ENCODE measurements around the gene TAF15. TPM values are rescaled to one million over a fixed set of nuclear protein-coding genes. Genes with fewer than 3 reads are reported as not detected.

The TAF15 gene
- total RNA-seq, 2 experiments from 2014 or later: 309 to 319 TPM

- ATAC-seq (peak; percentile 85), DNase-seq (peak; percentile 73)
- H3K4me3 Mint-ChIP-seq: no peak overlapping the region
- H3K27ac Mint-ChIP-seq: peak overlapping the region; percentile 40
- peaks cover 12% of the 10 kb centered on the region for H3K4me1 Mint-ChIP-seq (ENCODE audit: low read depth)
- no peaks in the 10 kb centered on the region for H3K9me3 Mint-ChIP-seq
- H3K27me3 Mint-ChIP-seq: no peaks in the 10 kb centered on the region
- peak; percentile 88 for TF ChIP-seq CTCF (IDR thresholded peaks at IDR 0.05)
- peaks cover 44% of the 10 kb centered on the region for H3K36me3 Mint-ChIP-seq (ENCODE audit: low read depth)
- ChIA-PET POLR2A (interaction anchor here (0.7 to 1.2 kb wide), 5 partner anchors 10 to 62 kb away, joined by 3 read pairs; no protein-coding TSS in a partner anchor), CTCF (interaction anchor here (0.6 to 4.5 kb wide), 43 partner anchors 8 to 611 kb away, joined by 3 to 23 read pairs (median 5); partner anchors contain the start of genes CCL16, LYZL6 and RDM1)
- intact Hi-C loops (cut with micrococcal nuclease): no loop called here
These were observed 40.4 kb downstream of the TAF15 start for GRCh38 chr17:35849469-35850348.

DNA sequence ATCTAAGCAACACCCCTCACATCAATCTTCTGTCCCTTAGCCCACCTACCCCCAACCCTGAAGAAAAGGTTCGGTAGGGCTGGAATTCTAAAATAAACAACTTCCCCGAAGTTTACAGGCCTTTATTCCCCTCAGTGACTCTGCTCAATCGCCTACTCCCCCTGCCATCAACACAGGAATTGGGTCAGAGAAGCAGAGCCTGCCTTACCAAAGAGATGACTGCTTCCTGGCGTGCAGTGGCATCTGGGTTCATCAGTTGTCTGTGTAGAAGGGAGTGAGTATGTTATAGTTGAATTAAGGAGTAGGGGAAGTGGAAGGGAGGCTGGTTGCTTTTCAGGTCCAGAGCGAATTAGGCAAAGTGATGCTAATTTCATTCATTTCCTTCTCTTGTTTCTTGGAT, 46.7 kb downstream of the TAF15 start:
- Mint-ChIP-seq H3K4me3 (no peak overlapping the region), H3K36me3 (ENCODE audit: low read depth) (peaks cover 16% of the 10 kb centered on the region), H3K27ac (no peak overlapping the region)

GRCh38 chr17:35856603-35857002, 47.3 kb downstream of the TAF15 start:
- H3K36me3 Mint-ChIP-seq (ENCODE audit: low read depth): peaks cover 12% of the 10 kb centered on the region
- DNase-seq (no peak), ATAC-seq (no peak)
- H3K4me3 Mint-ChIP-seq: no peak overlapping the region
- peak overlapping the region; percentile 12 for H3K27ac Mint-ChIP-seq
- H3K4me1 Mint-ChIP-seq (ENCODE audit: low read depth): peaks cover 10% of the 10 kb centered on the region
- CTCF ChIA-PET: interaction anchor here (0.7 to 1.3 kb wide), 5 partner anchors 9 to 292 kb away, joined by 3 to 4 read pairs (median 3); no protein-coding TSS in a partner anchor
- intact Hi-C loops (cut with micrococcal nuclease): no loop called here
- POLR2A ChIA-PET: interaction anchor here (0.7 to 1.2 kb wide), 4 partner anchors 9 to 47 kb away, joined by 3 to 5 read pairs (median 3); no protein-coding TSS in a partner anchor
- no peaks in the 10 kb centered on the region for H3K9me3 Mint-ChIP-seq
- no peaks in the 10 kb centered on the region for H3K27me3 Mint-ChIP-seq
- no peak for TF ChIP-seq CTCF (IDR thresholded peaks at IDR 0.05)

More for the DNA sequence above, 46.7 kb downstream of the TAF15 start:
- TF ChIP-seq CTCF (IDR thresholded peaks at IDR 0.05): no peak
- ATAC-seq (no peak), DNase-seq (no peak)
- intact Hi-C loops (cut with micrococcal nuclease): no loop called here
- Mint-ChIP-seq H3K9me3 (no peaks in the 10 kb centered on the region), H3K4me1 (ENCODE audit: low read depth) (peaks cover 10% of the 10 kb centered on the region), H3K27me3 (no peaks in the 10 kb centered on the region)
- POLR2A ChIA-PET: interaction anchor here (1.1 kb wide), 1 partner anchor 46 kb away, joined by 3 read pairs; no protein-coding TSS in a partner anchor
- CTCF ChIA-PET: interaction anchor here (0.7 to 1.0 kb wide), 4 partner anchors 8 to 293 kb away, joined by 3 to 4 read pairs (median 4); no protein-coding TSS in a partner anchor

GRCh38 chr17:35864853-35865252, 55.6 kb downstream of the TAF15 start:
- ChIA-PET POLR2A (interaction anchor here (0.6 to 1.4 kb wide), 4 partner anchors 11 to 690 kb away, joined by 3 to 4 read pairs (median 3); no protein-coding TSS in a partner anchor), CTCF (interaction anchor here (0.9 to 3.1 kb wide), 4 partner anchors 15 to 51 kb away, joined by 3 to 10 read pairs (median 4); no protein-coding TSS in a partner anchor)
- H3K27ac Mint-ChIP-seq: no peak overlapping the region

More at GRCh38 chr17:35864853-35865252, 55.6 kb downstream of the TAF15 start:
- no peak for TF ChIP-seq CTCF (IDR thresholded peaks at IDR 0.05)
- H3K27me3 Mint-ChIP-seq: no peaks in the 10 kb centered on the region
- H3K36me3 Mint-ChIP-seq (ENCODE audit: low read depth): peaks cover 4% of the 10 kb centered on the region
- peaks cover 17% of the 10 kb centered on the region for H3K4me1 Mint-ChIP-seq (ENCODE audit: low read depth)
- DNase-seq: no peak
- intact Hi-C loops (cut with micrococcal nuclease): no loop called here
- no peak overlapping the region for H3K4me3 Mint-ChIP-seq
- ATAC-seq: no peak
- H3K9me3 Mint-ChIP-seq: no peaks in the 10 kb centered on the region
